Endothelial cell of umbilical vein (primary cell): ENCODE data around the gene EIF4G2. TPM values are rescaled to one million over a fixed set of nuclear protein-coding genes. Genes with fewer than 3 reads are reported as not detected.
A peak's percentile ranks its signal among the peaks of the same experiment; 100 is the strongest.

Experiments used
- BruUV-seq: library from RNA; stranded (reverse); fragments of 400-500 nt; replicated peaks from 2 replicates; lab custom pipeline; 2021; lab: Mats Ljungman, UMichigan
- CTCF ChIA-PET: fragments of 300-600, 350-600 bp; sonication (Branson Sonifier 250); formaldehyde crosslinking; loops from one replicate; lab custom pipeline; 2021; ENCODE audit warnings: antibody characterized with exemption, inconsistent platforms; lab: Charles Lee
- POLR2A ChIA-PET: fragments of 300-600, 350-600 bp; sonication (Branson Sonifier 250); formaldehyde crosslinking; loops from one replicate; lab custom pipeline; 2021; ENCODE audit warnings: antibody characterized with exemption, inconsistent platforms; lab: Charles Lee
- DNase-seq: peaks from one replicate; pipeline ENCODE4 v3.0.0-alpha.2; 2011; ENCODE audit warnings: low read depth, low spot score
- FAIRE-seq: peaks from 2 replicates; lab custom pipeline; 2011; peaks lifted over from hg19 to GRCh38; lab: Jason Lieb, UNC
- H2AFZ ChIP-seq: 2 replicates; pipeline ENCODE4 v1.6.0; 2012; ENCODE audit warnings: low read depth, low read length, control low read depth, inconsistent platforms
- H3K27ac ChIP-seq: 2 replicates; pipeline ENCODE4 v1.5.1; 2011; ENCODE audit warnings: low read depth, mild to moderate bottlenecking, control low read depth, low read length, moderate library complexity; ENCODE audit not compliant: insufficient read depth
- H3K27me3 ChIP-seq, 2 experiments: 2 replicates each; pipeline versions ENCODE4 v1.6.0 to v1.6.1; 2011; ENCODE audit warnings: low read length in 2 of 2, mixed read lengths in 1 of 2; ENCODE audit not compliant: control insufficient read depth in 2 of 2, insufficient read depth in 2 of 2
- H3K36me3 ChIP-seq, 2 experiments: 2 replicates in 1 of 2; 3 replicates in 1 of 2; pipeline ENCODE4 v1.5.1; 2011; ENCODE audit warnings: low read length in 2 of 2, mild to moderate bottlenecking in 1 of 2, moderate library complexity in 1 of 2; ENCODE audit not compliant: control insufficient read depth in 2 of 2, insufficient read depth in 2 of 2; ENCODE audit errors: extremely low read depth in 1 of 2
- H3K4me1 ChIP-seq: 3 replicates; pipeline ENCODE4 v1.5.1; 2011; ENCODE audit warnings: mild to moderate bottlenecking, low read length; ENCODE audit not compliant: control insufficient read depth, insufficient read depth; ENCODE audit errors: extremely low read depth
- H3K4me2 ChIP-seq: 2 replicates; pipeline ENCODE4 v1.6.1; 2011; ENCODE audit warnings: low read length, control low read depth, mixed read lengths; ENCODE audit not compliant: insufficient read depth
- H3K4me3 ChIP-seq, 3 experiments: fragments of 200-600 bp in 1 of 3; sonication (generic), shearing (Covaris generic) in 1 of 3; replicated peaks in 1 of 3; 2 replicates each; pipeline ENCODE4 v1.5.1; 2011 to 2016; ENCODE audit warnings: control low read depth in 3 of 3, low read length in 3 of 3, mild to moderate bottlenecking in 2 of 3, inconsistent platforms in 1 of 3, low read depth in 1 of 3, moderate library complexity in 1 of 3; ENCODE audit not compliant: insufficient read depth in 1 of 3
- H3K79me2 ChIP-seq: 2 replicates; pipeline ENCODE4 v1.6.0; 2012; ENCODE audit warnings: low read length, inconsistent platforms; ENCODE audit not compliant: control insufficient read depth, insufficient read depth
- H3K9ac ChIP-seq: replicated peaks from 2 replicates; pipeline ENCODE3; 2011; ENCODE audit warnings: low read length, control low read depth; ENCODE audit not compliant: insufficient read depth; ENCODE audit errors: extremely low read depth
- H3K9me1 ChIP-seq: replicated peaks from 3 replicates; pipeline ENCODE4 v1.6.0; 2011; ENCODE audit warnings: mild to moderate bottlenecking, low read length; ENCODE audit not compliant: control insufficient read depth, insufficient read depth; ENCODE audit errors: extremely low read depth
- H3K9me3 ChIP-seq: replicated peaks from 2 replicates; pipeline ENCODE4 v1.5.1; 2012; ENCODE audit warnings: low read length, inconsistent platforms; ENCODE audit not compliant: control insufficient read depth, insufficient read depth
- H4K20me1 ChIP-seq: replicated peaks from 2 replicates; pipeline ENCODE3; 2011; ENCODE audit warnings: mild to moderate bottlenecking, low read length; ENCODE audit not compliant: control insufficient read depth, insufficient read depth; ENCODE audit errors: extremely low read depth
- CTCF ChIP-seq, 2 donors: IDR thresholded peaks; 1 replicate in 1 of 2; 2 replicates in 1 of 2; pipeline ENCODE4 v1.5.1; 2011; ENCODE audit warnings: low read length in 2 of 2, mild to moderate bottlenecking in 2 of 2, moderate library complexity in 2 of 2, control low read depth in 1 of 2, inconsistent platforms in 1 of 2, low read depth in 1 of 2; ENCODE audit not compliant: insufficient read depth in 1 of 2; ENCODE audit errors: extremely low read depth in 1 of 2
- FOS ChIP-seq: IDR thresholded peaks from 2 replicates; pipeline ENCODE4 v1.6.1; 2011; ENCODE audit warnings: mild to moderate bottlenecking, low read length, moderate library complexity, borderline replicate concordance; ENCODE audit not compliant: insufficient read depth
- GATA2 ChIP-seq: IDR thresholded peaks from 2 replicates; pipeline ENCODE4 v1.7.0; 2011; ENCODE audit warnings: low read depth, mild to moderate bottlenecking, moderate library complexity, mixed read lengths, low read length; ENCODE audit not compliant: insufficient read length, insufficient read depth
- JUN ChIP-seq: IDR thresholded peaks from 2 replicates; pipeline ENCODE4 v1.6.1; 2011; ENCODE audit warnings: borderline replicate concordance, low read depth; ENCODE audit not compliant: insufficient read length, insufficient read depth
- MAX ChIP-seq: IDR thresholded peaks from 2 replicates; pipeline ENCODE4 v1.6.1; 2011; ENCODE audit not compliant: insufficient read depth, insufficient read length
- MYC ChIP-seq: IDR thresholded peaks from one replicate; pipeline ENCODE4 v1.6.1; 2011; ENCODE audit warnings: mild to moderate bottlenecking, low read depth, low read length
- POLR2A ChIP-seq: IDR thresholded peaks from 2 replicates; pipeline ENCODE4 v1.6.1; 2012; ENCODE audit warnings: low read depth, mild to moderate bottlenecking, control low read depth, low read length
- POLR2AphosphoS5 ChIP-seq: IDR thresholded peaks from 2 replicates; pipeline ENCODE4 v1.6.1; 2012; ENCODE audit warnings: low read depth, mild to moderate bottlenecking, control low read depth, low read length, moderate library complexity; ENCODE audit not compliant: insufficient read depth
- dilution Hi-C: fragments of 300-500 bp; cut with MboI; formaldehyde crosslinking; loops from one replicate; pipeline ENCODE4 v1.15.0; 2019; ENCODE audit warnings: low sequenced_read_pairs; ENCODE audit not compliant: extremely low pct_ligation_motif_present
- intact Hi-C: fragments of 100-400 bp; cut with micrococcal nuclease; formaldehyde crosslinking; loops from one replicate; pipeline ENCODE4 v1.10.0; 2022
- polyA plus RNA-seq, 4 experiments: library from polyadenylated mRNA; depleted of rRNA in 3 of 4; stranded (reverse) in 3 of 4; unstranded in 1 of 4; fragments of >200 nt; gene quantifications; 2 replicates each; pipeline versions ENCODE4 v1.2.1 to v1.2.3, GENCODE V29; 2011 to 2012; ENCODE audit warnings: missing spikeins in 1 of 4
- total RNA-seq: library from RNA; stranded (reverse); gene quantifications from 2 replicates; pipeline ENCODE4 v1.2.3, GENCODE V29; 2021

The EIF4G2 gene
- total and polyA plus RNA-seq, 2 donors (not counting 3 experiments of a cell fraction or from before 2014, with no cell fraction given) = 382 to 1,194 TPM

- no peak overlapping the region for H3K4me3 ChIP-seq
- no peaks in the 10 kb centered on the region for H3K9me3 ChIP-seq
- TF ChIP-seq MAX = no peak
- TF ChIP-seq FOS = no peak
- TF ChIP-seq CTCF (IDR thresholded peaks at IDR 0.05; ENCODE audit: extremely low read depth in 1 of 2, insufficient read depth in 1 of 2, low read depth in 1 of 2, low read length in 2 of 2) = no peak
- no peak for TF ChIP-seq GATA2
- no peak for TF ChIP-seq POLR2A
- no peak for TF ChIP-seq JUN
- TF ChIP-seq MYC = no peak
- peak; percentile 32 for TF ChIP-seq POLR2AphosphoS5
- H3K36me3 ChIP-seq = peaks cover 32 to 50% of the 10 kb centered on the region in 2 experiments
- no peak overlapping the region for H3K4me2 ChIP-seq
- H3K27me3 ChIP-seq = no peaks in the 10 kb centered on the region
- no peaks in the 10 kb centered on the region for H3K4me1 ChIP-seq
- H3K79me2 ChIP-seq = peaks cover 1% of the 10 kb centered on the region
- H3K27ac ChIP-seq = no peak overlapping the region
- ChIA-PET CTCF (interaction anchor here (0.6 to 1.8 kb wide), 7 partner anchors 9 to 991 kb away, joined by 3 to 5 read pairs (median 3); no protein-coding TSS in a partner anchor), POLR2A (interaction anchor here (0.7 to 2.0 kb wide), 5 partner anchors 8 to 68 kb away, joined by 3 to 23 read pairs (median 3); partner anchors contain the start of genes EIF4G2 and ZBED5)
- dilution Hi-C loops = no loop called here
- intact Hi-C loops = no loop called here
- H4K20me1 ChIP-seq = peaks cover 3% of the 10 kb centered on the region
- DNase-seq = no peak
- H2AFZ ChIP-seq = no peak overlapping the region
- no peak overlapping the region for H3K9ac ChIP-seq
- no TSS peak for BruUV-seq
- FAIRE-seq = no peak
- no peaks in the 10 kb centered on the region for H3K9me1 ChIP-seq
Measured at GRCh38 chr11:10796191-10796590, 12.5 kb downstream of the EIF4G2 start.
